HL-60 (cell line): ENCODE data around the gene CNRIP1.

Experiments used
- GABPA ChIP-seq: IDR thresholded peaks from 2 replicates; pipeline ENCODE4 v1.6.1; 2012; ENCODE audit warnings: low read depth
- POLR2AphosphoS5 ChIP-seq: IDR thresholded peaks from 2 replicates; pipeline ENCODE4 v1.6.1; 2012; ENCODE audit warnings: low read depth
- REST ChIP-seq: IDR thresholded peaks from 2 replicates; pipeline ENCODE4 v1.6.1; 2012; ENCODE audit warnings: low read depth; ENCODE audit not compliant: insufficient replicate concordance
- TF ChIP-seq, protein P1 (sequence below): IDR thresholded peaks from one replicate; pipeline ENCODE4 v1.5.1; 2011; ENCODE audit warnings: low read length, control low read depth, inconsistent platforms; ENCODE audit not compliant: insufficient read depth

DNA sequence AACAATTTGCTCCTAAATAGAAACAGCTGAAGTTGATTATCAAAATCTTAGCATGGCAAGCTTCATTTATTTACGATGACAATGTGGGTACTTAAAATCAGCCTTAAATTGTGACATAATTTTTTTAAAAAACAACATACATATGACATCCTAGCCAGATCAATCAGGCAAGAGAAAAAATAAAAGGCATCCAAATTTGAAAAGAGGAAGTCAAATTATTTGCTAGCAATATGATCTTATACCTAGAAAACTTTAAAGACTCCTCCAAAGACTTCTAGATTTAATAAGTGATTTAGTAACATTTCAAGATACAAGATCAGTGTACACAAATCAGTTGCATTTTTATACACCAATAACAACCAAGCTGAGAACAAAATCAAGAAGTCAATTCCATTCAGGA is 53.1 kb downstream of the CNRIP1 start:
- TF ChIP-seq, protein P1, sequence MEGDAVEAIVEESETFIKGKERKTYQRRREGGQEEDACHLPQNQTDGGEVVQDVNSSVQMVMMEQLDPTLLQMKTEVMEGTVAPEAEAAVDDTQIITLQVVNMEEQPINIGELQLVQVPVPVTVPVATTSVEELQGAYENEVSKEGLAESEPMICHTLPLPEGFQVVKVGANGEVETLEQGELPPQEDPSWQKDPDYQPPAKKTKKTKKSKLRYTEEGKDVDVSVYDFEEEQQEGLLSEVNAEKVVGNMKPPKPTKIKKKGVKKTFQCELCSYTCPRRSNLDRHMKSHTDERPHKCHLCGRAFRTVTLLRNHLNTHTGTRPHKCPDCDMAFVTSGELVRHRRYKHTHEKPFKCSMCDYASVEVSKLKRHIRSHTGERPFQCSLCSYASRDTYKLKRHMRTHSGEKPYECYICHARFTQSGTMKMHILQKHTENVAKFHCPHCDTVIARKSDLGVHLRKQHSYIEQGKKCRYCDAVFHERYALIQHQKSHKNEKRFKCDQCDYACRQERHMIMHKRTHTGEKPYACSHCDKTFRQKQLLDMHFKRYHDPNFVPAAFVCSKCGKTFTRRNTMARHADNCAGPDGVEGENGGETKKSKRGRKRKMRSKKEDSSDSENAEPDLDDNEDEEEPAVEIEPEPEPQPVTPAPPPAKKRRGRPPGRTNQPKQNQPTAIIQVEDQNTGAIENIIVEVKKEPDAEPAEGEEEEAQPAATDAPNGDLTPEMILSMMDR, result no peak
- TF ChIP-seq REST (no peak), POLR2AphosphoS5 (no peak), GABPA (no peak)
